NCI-H2081 treated with DMSO at 0.1 percent for 48 hours (cell line): ENCODE measurements around the gene SLC10A3.

Source experiments
- DNase-seq: peaks from one replicate; lab custom pipeline; 2025; lab: John Stamatoyannopoulos, UW

The SLC10A3 gene

DNA sequence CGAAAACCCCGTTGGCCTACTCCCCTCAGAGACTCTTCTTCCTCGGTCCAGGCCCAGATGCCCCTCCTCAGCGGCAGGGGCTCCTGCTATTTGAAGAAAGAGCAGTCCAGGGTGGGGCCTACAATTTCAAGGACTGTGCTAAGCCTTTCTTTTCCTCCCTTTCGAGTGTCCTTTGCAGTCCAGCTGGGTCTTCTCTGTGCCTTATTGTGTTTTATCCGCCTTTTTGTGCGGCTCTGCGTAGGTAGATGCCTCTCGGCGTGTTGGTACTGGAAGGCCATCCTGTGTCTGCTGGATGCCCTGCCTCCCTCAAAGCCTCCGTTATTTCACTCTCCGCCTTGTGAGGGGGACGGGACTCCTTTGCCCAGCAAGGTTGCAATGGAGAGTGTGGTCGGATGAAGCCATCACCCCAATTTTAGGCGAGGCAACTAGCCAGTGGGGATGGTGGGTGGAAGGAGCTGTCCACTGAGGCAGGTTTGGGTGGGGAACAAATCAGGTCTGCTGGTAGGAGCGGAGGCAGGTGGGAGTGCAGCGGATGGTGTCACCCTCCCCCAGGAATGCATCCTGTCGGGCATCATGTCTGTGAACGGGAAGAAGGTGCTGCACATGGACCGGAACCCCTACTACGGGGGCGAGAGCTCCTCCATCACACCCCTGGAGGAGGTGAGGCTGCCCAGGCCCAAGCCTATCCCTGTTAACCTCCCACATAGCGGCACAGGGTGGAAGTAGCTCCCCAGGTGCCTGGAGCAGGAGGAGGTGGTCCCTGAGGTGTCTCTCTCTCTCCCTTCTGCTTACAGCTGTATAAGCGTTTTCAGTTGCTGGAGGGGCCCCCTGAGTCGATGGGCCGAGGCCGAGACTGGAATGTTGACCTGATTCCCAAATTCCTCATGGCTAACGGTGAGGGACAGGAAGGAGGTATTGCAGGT lies 52.2 kb downstream of the SLC10A3 start:
- no peak for DNase-seq
